Ovary (tissue), 3 donors: Measurements from ENCODE around the gene GPD2.

Experiments
- EP300 ChIP-seq: sonication (generic); formaldehyde crosslinking; IDR thresholded peaks from one replicate; pipeline ENCODE4 v1.6.1; 2017; ENCODE audit warnings: antibody characterized with exemption
- POLR2A ChIP-seq: fragments of 450-650 bp; IDR thresholded peaks from one replicate; pipeline ENCODE4 v1.6.1; 2017; ENCODE audit warnings: antibody characterized with exemption, mild to moderate bottlenecking, moderate library complexity
- TF ChIP-seq, protein P1 (sequence below), 3 donors: fragments of 450-650 bp in 2 of 3; fragments of 200-600 bp in 1 of 3; IDR thresholded peaks; one replicate each; pipeline versions ENCODE4 v1.5.1 to v1.8.0; 2016 to 2022; ENCODE audit warnings: antibody characterized with exemption in 3 of 3, mild to moderate bottlenecking in 1 of 3
- donor health status: DM: no; HTN: no; CAD: no.

- TF ChIP-seq, protein P1, sequence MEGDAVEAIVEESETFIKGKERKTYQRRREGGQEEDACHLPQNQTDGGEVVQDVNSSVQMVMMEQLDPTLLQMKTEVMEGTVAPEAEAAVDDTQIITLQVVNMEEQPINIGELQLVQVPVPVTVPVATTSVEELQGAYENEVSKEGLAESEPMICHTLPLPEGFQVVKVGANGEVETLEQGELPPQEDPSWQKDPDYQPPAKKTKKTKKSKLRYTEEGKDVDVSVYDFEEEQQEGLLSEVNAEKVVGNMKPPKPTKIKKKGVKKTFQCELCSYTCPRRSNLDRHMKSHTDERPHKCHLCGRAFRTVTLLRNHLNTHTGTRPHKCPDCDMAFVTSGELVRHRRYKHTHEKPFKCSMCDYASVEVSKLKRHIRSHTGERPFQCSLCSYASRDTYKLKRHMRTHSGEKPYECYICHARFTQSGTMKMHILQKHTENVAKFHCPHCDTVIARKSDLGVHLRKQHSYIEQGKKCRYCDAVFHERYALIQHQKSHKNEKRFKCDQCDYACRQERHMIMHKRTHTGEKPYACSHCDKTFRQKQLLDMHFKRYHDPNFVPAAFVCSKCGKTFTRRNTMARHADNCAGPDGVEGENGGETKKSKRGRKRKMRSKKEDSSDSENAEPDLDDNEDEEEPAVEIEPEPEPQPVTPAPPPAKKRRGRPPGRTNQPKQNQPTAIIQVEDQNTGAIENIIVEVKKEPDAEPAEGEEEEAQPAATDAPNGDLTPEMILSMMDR (IDR thresholded peaks at IDR 0.05): no peak
- TF ChIP-seq POLR2A (no peak), EP300 (no peak)
Observed at GRCh38 chr2:156437272-156437930, 1.2 kb downstream of the GPD2 start.
